Endothelial cell of hepatic sinusoid (primary cell): ENCODE results near the gene SLC5A4.

ENCODE experiments used
- in situ Hi-C: cut with HindIII; loops from 2 replicates; pipeline ENCODE4 v1.10.0; 2017; ENCODE audit warnings: low sequenced_read_pairs

The SLC5A4 gene

DNA sequence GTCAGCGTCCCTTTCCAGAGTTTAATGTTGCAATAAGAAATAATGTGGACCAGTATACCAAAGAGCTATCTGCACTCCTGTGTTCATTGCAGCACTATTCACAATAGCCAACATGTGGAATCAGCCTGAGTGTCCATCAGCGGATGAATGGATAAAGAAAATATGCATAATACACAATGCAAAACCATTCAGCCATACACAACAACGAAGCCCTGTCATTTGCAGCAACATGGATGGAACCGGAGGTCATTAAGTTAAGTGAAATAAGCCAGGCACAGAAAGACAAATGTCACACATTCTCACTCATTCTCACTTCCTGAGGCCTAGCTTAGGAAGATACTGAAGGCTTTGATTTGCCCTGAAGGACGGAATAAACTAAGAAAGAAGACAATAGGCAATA, 22.1 kb downstream of the SLC5A4 start:
- in situ Hi-C loops = no loop called here

DNA sequence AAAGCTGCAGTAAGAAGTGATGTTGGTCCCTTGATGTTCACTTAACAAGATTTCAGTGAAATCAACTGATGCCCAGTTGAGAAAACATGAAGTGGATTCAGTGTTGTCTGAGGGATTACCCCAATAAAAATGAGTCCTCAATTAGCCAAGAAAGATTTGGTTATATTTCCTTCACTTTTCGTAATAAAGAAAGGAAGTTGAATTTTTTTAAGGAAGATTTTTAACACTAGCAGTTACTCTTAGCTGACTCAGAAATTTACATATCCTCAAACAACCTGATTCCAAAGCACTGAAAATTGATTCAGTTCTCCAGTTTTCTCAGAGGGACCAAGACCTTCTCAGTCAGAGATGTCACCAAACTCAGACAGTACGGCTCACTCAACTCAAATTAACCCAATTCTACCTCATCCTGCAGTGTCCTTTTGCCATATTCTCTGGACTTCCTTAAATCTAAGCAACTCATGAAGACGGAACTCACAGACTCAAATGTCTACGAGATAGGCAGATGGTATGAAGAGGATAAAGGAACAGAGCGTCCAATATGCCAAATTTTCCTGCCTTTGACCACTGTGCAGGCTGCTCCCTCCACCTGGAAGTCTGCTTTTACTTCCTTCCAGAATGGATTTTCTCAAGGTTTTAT, 22.8 kb downstream of the SLC5A4 start:
- in situ Hi-C loops = no loop called here

DNA sequence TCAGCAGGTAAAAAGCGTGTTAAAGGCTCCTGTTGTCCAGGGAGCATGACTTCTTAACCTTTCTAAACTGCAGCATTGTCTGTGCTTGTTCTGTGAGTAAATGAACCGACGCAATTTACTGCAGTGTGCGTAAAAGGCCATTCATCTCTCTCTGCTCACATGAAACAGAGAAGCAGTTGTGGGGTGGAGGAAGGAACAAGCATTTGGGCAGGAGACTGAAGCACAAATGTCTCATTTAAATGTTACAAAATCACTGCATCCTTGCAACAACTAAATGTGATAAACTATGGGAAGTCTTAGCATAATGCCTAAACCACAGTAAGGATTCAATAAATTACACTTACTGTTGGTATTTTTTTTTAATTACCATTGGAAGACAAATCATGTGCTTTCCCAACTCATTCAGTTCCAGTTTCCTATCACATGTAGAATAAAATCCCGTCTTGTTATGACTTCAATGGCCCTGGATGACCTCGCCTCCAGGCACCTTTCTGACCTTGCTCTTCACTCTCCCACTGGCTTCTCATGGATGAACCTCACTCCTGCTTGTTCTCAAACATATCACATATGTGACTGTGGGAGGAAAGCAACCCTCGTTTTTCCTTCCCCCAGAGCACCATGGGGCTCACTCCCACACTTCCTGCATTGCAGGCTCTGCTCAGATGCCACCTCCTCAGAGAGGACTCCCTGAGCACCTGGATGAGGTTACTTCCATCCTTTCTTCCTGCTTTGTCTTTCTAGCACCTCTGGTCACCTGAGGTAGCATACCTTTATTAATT, 28.6 kb downstream of the SLC5A4 start:
- in situ Hi-C loops = no loop called here

DNA sequence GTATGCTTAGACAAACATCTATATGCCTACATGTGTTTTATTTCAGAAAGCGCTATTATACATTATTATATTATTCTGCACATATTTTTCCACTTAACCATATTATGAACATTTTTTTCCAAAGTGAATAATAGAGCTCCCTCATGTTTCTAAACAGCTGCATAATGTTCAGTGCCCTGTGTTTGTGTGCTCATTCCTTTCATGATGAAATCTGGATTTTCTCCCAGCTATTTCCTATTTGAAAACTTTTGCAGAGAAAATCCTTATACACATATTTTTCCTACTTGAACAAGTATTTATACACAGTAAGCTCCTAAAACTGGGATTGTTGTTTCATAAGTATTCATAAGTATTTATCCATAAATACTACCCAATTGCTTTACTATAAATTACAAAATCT, 32.2 kb downstream of the SLC5A4 start:
- in situ Hi-C loops = no loop called here

DNA sequence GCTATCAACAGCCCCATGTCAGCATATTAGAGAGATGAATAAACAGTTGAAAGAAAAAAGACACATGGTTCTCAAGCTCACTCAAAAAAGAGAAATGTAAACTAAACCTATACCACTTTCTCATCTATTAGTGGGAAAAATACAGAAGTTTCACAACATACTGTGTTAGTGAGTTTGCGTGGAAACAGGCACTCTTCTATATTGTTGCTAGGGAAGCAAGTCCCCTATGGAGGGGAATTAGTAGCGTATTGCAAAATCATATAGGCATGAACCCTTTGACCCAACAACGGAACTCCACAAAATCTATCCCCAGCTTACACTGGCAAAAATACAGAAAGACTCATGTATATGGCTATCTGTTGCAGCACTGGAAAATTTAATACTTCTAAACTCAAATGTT, 36.1 kb downstream of the SLC5A4 start:
- in situ Hi-C loops = no loop called here

DNA sequence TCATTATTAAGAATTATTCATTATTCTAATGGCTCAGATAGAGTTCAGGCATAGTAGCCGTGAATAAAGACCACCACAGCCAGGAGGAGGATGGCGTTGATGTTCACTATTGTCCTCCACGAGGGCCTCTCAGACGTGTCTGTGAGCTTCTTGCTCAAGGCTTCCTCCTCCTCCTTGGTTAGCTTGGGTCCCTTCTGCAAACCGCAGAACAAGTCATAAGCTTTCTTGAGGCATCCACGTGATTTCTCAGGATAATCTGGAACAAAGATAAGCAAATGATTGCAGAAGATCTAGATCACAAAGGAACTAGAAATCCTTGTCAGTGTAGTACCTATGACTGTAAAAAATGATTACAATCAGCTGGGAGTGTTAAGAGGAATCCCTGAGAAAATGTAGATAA, 36.7 kb downstream of the SLC5A4 start:
- in situ Hi-C loops = no loop called here

DNA sequence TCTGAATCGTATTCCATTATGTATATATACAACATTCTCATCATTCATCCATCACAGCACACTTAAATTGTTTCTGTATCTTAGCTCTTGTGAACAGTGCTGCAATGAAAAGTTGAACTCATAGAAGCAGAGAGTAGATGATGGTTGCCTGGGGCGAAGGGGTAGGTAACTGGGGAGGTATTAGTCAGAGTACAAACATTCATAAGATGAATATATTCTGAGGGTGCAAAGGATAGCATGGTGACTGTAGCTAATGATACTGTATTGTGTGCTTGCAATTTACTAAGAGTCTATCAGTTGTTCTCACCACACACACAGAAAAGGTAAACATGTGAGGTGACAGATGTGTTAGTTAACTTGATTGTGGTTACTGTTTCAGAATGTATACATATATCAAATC, 37.7 kb downstream of the SLC5A4 start:
- in situ Hi-C loops = no loop called here

DNA sequence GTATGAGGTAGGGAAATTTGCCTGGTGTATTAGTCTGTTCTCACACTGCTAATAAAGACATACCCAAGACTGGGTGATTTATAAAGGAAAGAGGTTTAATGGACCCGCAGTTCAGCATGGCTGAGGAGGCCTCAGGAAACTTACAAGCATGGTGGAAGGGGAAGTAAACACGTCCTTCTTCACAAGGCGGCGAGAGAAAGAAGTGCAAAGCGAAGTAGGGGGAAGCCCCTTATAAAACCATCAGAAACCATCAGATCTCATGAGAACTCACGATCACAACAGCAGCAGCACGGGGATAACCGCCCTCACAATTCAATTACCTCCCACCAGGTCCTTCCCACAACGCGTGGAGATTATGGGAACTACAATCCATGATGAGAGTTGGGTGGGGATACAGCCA, 38.2 kb downstream of the SLC5A4 start:
- in situ Hi-C loops = no loop called here

DNA sequence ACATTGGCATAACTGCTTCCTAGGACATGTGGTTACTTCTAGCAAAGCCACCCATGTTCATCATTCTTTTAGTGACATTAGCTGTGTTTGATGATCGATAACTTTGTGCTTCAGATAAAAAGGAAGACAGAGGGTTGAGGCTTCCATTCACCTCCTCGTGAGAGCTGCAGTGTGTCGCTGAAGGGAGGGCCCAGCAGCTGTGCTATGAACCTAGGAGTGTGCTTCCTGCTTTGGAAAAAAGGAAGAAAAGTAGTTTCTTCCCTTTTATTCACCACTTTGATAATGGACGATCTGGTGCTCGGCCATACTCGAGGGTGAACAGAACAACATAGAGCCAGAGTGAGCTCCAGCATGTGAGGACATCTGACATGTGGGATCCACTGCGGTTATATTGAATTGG, 44.1 kb downstream of the SLC5A4 start:
- in situ Hi-C loops = loop anchor here (5.0 kb wide), 1 partner anchor 56 kb away; no protein-coding TSS in a partner anchor

DNA sequence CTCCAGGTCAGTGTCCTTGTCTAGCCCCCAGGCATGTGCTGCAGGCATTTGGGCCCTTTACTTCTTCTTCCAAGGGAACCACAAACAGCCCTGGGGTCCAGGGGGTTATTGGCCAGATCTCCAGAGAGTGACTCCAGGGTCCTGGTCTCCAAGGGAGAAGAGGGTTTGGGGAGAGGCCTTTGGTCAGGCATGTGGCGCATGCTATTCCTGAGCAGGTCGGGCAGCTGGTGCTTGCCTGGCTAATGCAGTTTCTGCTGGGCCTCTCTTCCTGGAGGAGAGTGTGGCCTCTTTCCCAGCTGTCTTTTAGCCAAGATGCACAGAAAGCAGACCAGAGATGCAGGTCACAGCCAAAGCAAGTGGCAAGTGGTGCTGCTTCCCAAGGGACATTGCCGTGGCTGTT, 46.5 kb downstream of the SLC5A4 start:
- in situ Hi-C loops = no loop called here

DNA sequence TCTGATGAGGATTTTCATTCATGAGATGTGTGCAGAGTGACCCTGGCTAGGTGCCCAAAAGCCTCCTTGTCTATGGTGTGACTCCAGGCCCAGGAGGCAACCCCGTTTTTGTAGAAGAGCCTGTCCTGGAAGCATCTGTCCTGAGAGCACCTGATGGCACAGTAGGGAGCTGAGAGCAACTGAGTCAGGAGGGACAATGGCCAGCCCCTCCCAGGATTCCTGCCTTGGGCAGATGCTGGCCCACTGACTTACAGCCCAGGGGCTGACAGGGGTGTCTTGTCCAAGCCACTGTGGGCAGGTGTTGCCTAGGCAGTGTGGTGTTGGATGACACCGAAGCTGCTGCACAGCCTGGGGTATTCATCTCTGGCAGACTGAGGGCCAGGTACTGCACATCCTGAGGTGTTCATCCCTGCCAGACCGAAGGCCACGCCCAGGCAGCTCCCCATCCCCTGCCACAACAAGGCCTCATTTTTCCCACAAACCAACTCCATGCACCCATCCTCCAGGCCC, 47.1 kb downstream of the SLC5A4 start:
- in situ Hi-C loops = no loop called here

DNA sequence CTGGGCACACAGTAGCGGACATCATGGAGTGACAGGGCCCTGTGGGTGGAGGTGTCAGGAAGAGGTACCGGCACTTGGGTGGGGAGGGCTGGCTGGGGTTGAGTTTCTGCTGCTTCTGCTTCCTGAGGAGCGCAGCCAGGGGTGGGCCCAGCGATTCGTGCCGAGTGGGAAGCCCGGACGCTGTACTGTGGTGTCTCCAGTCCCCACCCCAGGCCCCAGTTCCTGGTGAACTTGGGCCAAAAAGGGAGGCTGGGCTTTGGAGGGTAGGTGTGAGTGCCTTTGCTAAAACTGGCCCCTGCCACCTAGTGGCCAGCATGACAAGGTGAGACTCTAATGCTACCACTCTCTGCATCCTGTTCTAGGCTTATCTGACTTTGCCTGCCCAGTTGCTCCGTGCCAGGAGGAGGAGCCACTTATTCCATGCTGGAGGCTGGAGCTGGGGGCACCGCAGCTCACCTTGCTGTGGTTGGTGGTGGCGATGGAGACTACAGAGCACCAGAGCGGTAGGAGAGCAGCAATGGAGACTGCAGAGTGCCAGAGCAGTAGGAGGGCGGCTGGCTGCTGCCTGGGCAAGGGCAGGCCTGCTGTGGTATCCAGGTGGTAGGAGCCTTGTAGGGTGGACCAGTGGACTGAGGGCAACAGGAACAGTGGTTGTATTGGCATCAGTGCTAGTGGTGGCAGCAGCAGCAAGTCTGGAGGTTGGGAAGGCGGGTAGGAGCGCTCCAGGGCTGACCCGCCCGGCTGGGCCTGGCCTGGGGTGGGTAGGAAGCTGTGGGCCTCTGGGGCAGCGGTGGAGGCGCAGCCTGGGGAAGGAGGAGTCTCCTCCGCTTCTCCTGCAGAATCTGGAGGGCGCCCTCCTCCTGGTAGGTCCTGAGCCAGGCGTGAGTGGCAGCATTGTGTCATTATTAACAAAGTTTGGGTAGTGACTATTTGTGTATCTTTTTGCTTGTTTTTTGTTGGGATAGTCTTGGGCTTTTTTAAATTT, 48.1 kb downstream of the SLC5A4 start:
- in situ Hi-C loops = no loop called here

DNA sequence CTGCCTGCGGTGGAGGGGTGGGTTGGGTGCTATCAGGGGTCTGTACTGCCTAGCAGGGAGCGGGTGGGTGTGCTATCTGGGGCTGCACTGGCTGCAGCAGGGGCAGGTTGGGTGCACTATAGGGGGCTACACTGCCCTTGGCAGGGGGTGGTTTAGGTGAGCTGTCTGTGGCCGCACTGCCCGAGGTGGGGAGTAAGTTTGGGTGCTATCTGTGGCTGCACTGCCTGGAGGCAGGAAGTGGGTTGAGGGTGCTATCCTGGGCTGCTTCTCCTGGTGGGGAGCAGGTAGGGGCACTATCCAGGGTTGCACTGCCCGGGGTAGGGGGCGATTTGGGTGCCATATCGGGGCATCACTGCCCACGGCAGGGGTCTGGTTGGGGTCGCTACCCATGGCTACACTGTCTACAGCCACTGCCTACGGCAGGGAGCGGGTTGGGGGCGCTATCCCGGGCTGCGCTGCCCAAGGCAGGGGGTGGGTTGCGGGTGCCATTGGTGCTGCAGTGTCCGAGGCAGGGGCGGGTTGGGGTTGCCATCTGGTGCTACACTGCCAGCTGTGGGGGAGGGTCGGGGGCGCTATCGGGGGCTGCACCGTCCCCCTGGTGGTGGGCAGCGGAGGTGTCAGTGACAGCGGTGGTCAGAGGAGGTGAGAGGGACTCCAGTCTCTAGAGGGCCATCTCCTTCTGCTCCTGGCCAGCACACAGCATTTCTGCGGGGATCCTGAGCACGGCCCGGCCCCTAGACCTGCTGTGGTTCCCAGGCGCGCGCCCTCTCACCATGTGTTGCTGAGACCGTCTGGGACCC, 49.0 kb downstream of the SLC5A4 start:
- in situ Hi-C loops = no loop called here

DNA sequence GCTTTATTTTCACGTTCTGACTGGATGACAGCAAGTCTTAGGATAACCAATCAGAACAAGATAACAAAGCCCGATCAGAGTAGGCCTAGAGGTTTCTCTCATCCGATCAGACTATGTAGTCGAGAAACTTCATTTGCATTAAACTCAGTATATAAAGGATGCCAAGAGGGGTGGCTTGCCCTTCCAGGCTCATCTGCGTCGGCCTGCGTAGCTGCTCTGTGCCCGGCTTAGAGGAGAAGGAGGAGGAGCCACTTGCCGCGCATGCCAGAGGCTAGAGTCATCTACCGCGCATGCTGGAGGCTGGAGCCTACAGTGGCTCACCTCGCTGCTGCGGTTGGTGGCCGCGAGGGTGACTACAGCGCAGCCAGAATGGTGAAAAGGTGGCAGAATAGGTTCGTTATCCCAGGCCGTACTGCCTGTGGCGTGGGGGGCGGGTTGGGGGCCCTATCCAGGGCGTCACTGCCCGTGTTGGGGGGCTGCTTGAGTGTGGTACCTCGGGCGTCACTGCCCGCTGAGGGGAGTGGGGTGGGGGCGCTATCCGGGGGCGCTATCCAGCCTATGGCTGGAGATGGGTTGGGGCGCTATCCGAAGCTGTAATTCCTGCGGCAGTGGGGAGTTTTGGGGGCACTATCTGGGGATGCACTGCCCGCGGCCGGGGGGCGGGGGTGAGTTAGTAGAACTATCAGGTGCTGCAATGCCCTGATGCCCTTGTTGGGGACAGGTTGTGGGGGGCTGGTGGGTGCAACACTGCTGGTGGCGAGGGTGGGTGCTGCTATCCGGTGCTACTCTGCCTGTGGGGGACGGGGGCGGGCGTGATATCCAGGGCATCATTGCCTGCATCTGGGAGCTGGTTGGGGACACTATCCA, 50.1 kb downstream of the SLC5A4 start, which contains the start of gene RFPL2:
Gene RFPL2, minus strand, starts transcription at position 218 of the 867 bp plus-strand sequence. CDS start 2,622 bp downstream, outside the sequence.
- in situ Hi-C loops = no loop called here

DNA sequence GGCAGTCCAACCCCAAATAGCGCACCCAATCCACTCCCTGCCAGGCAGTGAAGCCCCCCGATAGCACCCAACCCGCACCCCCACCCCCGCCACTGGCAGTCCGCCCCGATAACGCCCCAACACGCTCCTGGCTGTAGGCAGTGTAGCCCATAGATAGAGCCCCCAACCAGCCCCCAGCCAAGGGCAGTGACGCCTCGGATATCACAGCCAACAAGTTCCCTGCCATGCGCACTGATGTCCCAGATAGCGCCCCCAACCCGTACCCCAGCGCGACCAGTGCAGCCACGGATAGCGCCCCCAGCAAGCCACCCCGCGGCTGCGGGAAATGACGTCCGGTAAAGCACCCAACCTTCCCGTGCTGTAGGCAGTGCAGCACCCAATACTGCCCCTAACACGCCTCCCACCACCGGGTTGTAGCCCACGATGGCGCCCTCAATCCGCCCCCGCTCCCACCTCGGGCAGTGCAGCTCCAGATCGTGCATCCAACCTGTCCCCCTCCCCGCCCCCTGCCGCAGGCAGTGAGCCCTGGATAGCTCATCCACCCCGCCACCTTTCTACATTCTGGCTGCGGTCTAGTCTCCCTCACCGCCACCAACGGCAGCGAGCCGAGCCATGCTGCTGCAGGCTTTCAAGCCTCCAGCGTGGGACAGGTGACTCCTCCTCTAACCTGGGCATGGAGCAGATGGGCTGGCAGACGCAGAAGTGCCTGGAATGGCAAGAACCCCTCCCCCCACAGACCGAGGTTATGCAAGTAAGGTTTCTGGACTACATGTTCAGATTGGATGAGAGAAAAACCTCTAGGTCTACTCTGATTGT, 50.9 kb downstream of the SLC5A4 start:
- in situ Hi-C loops = no loop called here

DNA sequence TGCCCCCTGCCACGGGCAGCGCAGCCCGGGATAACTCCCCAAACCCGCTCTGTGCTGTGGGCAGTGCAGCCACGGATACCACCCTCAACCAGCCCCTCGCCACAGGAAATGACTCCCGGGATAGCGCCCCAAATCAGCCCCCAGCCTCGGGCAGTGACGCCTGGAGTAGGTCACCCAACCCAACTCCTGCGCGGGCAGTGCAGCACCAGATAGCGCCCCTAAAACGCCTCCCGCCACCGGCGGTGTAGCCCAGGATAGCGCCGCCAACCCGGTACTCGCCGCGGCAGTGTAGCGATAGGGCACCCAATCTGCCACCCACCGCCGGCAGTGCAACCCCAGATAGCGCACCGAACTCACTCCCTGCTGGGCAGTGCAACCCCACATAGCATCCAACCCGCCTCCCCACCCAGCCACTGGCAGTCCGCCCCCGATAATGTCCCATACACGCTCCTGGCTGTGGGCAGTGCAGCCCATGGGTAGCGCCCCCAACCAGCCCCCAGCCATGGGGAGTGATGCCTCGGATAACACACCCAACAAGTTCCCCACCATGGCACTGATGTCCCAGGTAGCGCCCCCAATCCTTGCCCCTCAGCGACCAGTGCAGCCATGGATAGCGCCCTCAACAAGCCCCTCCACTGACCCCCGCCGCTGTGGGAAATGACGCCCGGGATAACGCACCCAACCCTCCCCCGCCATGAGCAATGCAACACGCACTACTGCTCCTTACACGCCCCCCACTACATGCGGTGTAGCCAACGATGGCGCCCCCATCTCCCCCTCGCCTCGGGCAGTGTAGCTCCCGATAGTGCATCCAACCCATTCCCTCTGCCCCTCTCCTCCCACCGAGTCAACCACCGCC, 51.7 kb downstream of the SLC5A4 start:
- in situ Hi-C loops = no loop called here

DNA sequence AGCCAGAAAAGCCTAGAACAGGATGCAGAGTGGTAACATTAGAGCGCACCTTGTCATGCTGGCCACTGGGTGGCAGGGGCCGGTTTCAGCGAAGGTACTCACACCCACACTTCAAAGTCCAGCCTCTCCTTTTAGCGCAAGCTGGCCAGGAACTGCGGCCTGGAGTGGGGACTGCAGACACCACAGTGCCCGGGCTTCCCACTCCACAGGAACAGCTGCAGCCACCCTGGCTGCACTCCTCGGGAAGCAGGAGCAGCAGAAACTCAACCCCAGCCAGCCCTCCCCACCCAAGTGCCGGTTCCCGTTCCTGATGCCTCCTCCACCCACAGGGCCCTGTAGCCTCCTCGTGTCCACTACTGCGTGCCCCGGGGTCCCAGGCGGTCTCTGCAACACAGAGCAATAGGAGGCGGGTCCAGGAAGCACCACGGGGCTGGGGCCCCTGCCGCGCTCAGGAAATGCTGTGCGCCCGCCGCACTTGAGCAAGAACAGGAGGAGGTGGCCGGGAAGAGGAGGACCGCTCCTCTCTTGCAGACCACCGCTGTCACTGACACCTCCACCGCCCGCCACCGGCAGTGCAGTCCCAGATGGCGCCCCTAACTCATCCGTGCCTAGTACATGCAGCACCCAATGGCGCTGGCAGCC, 52.5 kb downstream of the SLC5A4 start:
- in situ Hi-C loops = no loop called here
